SK-N-MC (cell line): ENCODE results near the gene GYS1.

Source experiments
- EZH2 ChIP-seq: fragments of 200-600 bp; sonication (generic); IDR thresholded peaks from one replicate; pipeline ENCODE4 v1.6.1; 2017; ENCODE audit warnings: antibody characterized with exemption
- FOXP2 ChIP-seq: optimal IDR thresholded peaks from 2 replicates; pipeline ENCODE3; 2011; ENCODE audit warnings: mild to moderate bottlenecking, moderate library complexity; ENCODE audit not compliant: insufficient read depth; ENCODE audit errors: extremely low read length, control extremely low read depth
- POLR2AphosphoS5 ChIP-seq: IDR thresholded peaks from 2 replicates; pipeline ENCODE4 v1.6.1; 2012; ENCODE audit warnings: mild to moderate bottlenecking, low read depth, low read length, borderline replicate concordance

GRCh38 chr19:48950159-48950558, 43.0 kb downstream of the GYS1 start:
- TF ChIP-seq POLR2AphosphoS5 (no peak), EZH2 (no peak), FOXP2 (no peak)
